GM19351 (cell line): ENCODE measurements around the gene MACF1.

Source experiments
- ATAC-seq: cut with Tn5 transposase; IDR thresholded peaks from one replicate; pipeline ENCODE4 v1.9.1; 2021; ENCODE audit warnings: mild to moderate bottlenecking, moderate library complexity; ENCODE audit not compliant: unreplicated experiment

MACF1 gene

GRCh38 chr1:39288735-39289465 lies 84.4 kb downstream of the MACF1 start:
- no peak for ATAC-seq

GRCh38 chr1:39292401-39292800 lies 87.9 kb downstream of the MACF1 start:
- ATAC-seq: no peak

- no peak for ATAC-seq
Measured at GRCh38 chr1:39293375-39294070, 89.0 kb downstream of the MACF1 start.

- no peak for ATAC-seq
Measured at GRCh38 chr1:39294531-39294930, 90.0 kb downstream of the MACF1 start.

GRCh38 chr1:39295901-39296300 lies 91.4 kb downstream of the MACF1 start:
- ATAC-seq: no peak

GRCh38 chr1:39297551-39297950 lies 93.1 kb downstream of the MACF1 start:
- ATAC-seq: no peak

- no peak for ATAC-seq
Measured at GRCh38 chr1:39301606-39302005, 97.1 kb downstream of the MACF1 start.

- no peak for ATAC-seq
Measured at GRCh38 chr1:39305555-39305954, 101.1 kb downstream of the MACF1 start.

GRCh38 chr1:39310015-39310414 lies 105.5 kb downstream of the MACF1 start:
- ATAC-seq: no peak

GRCh38 chr1:39310691-39311090 lies 106.2 kb downstream of the MACF1 start:
- ATAC-seq: no peak

- ATAC-seq: no peak
Measured at GRCh38 chr1:39317111-39317510, 112.6 kb downstream of the MACF1 start.

- no peak for ATAC-seq
Measured at GRCh38 chr1:39317910-39318633, 113.6 kb downstream of the MACF1 start.

- ATAC-seq: no peak
Measured at GRCh38 chr1:39321979-39322378, 117.5 kb downstream of the MACF1 start.

GRCh38 chr1:39322431-39322830 lies 117.9 kb downstream of the MACF1 start:
- no peak for ATAC-seq

GRCh38 chr1:39324888-39325287 lies 120.4 kb downstream of the MACF1 start:
- no peak for ATAC-seq

GRCh38 chr1:39326836-39327235 lies 122.3 kb downstream of the MACF1 start:
- no peak for ATAC-seq

- ATAC-seq: no peak
Measured at GRCh38 chr1:39328095-39328494, 123.6 kb downstream of the MACF1 start.

GRCh38 chr1:39328586-39329121 lies 124.2 kb downstream of the MACF1 start:
- no peak for ATAC-seq

GRCh38 chr1:39331647-39332046 lies 127.2 kb downstream of the MACF1 start:
- ATAC-seq: no peak

GRCh38 chr1:39332291-39332690 lies 127.8 kb downstream of the MACF1 start:
- no peak for ATAC-seq

GRCh38 chr1:39332828-39333227 lies 128.3 kb downstream of the MACF1 start:
- ATAC-seq: no peak

GRCh38 chr1:39333296-39333695 lies 128.8 kb downstream of the MACF1 start:
- ATAC-seq: no peak
